ENCODE data around the gene MCM5.
"Not testable (repeated sequence)": the region's sequence is repeated elsewhere in the genome, so short reads cannot be mapped to it uniquely, and the experiment has no call there.

The MCM5 gene

DNA sequence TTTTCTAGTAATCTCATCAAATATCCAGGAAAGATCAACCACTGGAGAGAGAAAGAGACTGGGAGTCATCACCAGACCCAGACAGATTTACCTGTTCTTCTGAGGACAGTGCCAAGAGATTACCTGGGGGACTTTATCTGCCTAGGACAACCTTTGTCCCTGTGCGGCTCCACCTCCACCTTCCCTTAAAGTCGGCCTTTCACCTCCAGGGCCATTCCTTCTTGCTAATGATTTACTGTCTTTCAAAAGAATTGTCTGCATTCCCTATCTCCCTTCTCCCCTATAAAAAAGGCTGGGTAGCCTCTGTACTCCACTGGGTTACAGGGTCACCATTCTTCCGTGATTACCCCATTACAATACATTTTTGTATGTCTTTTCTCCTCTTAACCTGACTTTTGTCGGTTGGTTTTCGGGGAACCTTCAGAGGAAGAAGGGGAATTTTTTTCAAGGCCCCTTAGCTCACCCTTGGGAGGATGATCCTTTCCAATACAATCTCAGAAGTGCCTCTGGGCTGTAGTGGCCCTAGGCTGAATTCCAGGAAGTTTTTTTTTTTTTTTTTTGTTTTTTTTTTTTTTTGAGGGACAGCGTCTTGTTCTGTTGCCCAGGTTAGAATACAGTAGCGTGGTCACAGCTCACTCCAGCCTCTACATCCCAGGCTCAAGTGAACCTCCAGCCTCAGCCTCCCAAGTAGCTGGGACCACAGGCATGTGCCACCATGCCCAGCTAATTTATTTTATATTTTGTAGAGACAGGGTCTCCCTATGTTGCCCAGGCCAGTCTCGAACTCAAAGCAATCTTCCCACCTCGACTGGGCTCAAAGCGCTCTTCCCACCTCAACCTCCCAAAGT is 20.6 kb upstream of the MCM5 start:
- no peak for DNase-seq (ENCODE audit: low read depth)

DNA sequence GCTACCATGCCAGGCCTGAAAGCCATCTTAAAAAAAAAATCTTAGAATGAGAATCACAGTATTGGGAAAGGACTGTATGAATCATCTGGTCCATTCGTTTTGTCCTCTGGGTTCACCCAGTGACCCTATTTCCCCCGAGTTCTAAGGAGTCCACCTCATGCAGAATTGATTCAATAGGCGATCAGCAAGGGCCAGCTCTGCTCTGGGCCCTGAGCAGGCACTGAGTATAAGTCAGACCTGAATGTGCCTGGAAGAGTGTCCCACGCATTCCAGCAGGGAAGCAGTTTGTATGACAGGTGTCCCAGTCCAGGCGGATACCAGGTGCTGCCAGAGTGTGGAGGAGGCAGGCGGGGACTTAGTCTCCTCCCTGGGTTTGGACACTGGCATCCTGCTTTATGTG is 19.9 kb upstream of the MCM5 start:
- DNase-seq (ENCODE audit: low read depth) = no peak

DNA sequence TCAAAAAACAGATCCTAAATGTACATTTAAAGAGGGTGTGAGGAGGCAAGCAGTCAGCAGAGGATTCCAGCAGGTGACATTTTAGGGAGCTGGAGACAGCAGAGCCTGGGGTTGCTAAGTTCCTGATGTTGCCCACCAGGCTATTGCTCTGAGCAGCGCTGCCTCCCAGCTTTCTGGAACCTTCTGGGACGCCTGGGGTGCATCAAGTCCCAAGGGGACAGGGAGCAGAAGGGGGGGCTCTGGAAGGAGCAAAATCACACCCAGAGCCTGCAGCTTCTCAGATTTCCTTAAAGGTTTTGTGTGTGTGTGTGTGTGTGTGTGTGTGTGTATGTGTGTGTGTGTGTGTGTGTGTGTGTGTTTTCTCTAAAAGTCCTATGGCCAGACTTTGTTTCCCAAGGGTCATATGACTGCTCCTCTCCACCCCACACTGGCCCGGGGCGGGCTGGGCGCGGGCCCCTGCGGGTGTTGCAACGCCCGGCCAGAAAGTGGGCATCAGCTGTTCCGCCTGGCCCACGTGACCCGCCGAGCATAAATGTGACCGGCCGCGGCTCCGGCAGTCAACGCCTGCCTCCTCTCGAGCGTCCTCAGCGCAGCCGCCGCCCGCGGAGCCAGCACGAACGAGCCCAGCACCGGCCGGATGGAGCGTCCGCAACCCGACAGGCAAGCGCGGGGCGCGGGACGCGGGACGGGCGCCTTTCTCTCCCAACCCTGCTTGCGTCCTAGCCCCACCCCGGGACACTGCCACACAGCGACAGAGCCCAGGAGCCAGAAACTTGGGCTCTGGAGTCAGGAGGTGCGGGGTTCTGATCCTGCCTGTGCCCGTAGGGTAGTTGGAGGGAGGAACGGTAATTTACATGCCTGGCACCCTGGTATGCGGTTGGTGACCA is 19.2 kb upstream of the MCM5 start, which contains the start of gene HMOX1:
Gene HMOX1, plus strand, starts transcription at position 560 of the 887 bp plus-strand sequence. Its CDS starts 78 bp downstream, at position 638.
- peak; percentile 35 for DNase-seq (ENCODE audit: low read depth)

DNA sequence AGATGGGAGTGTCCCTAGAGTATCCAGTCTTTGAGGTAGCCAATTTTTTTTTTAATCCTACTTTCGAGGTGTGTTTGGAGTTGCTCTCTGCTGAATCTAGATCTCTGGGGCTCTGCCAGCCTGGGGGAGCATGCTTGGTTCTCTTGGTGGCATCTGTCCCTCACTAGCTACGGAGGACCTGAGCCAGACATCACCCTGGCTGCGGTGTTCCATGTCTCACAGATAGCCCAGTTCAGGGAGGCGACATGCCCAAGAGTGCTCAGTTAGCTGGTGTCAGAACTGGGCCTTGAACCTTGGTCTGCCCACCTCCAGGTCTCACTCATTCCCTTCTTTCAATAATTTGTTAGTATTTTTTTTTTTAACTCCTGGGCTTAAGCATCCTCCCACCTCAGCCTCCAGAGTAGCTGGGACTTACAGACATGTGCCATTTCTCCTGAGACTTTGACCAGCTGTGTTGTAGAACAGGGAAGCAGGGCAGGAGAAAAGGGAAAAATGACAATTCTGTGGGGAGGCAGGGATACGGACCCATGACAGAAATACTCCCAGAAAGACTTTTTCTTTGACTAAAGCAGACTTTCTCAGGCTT is 18.4 kb upstream of the MCM5 start:
- no peak for DNase-seq (ENCODE audit: low read depth)

DNA sequence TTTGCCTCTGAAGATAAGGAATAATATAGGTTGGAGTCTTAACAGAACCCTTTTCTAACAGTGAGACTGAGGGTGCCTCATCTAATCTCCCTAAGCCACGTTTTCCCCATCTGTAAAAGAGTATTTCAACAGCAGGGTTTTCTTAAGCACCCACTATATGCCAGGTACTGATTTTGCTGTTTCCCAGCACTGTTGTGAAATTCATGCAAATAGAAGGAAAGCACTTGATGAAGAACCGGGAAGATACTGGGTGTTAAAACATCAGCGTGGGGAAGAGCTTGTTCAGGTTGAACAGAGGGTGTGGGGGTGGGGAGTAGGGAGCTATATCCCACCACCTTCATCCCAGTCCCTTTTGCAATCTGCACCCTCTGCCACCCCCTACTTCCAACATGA is 16.3 kb upstream of the MCM5 start:
- no peak for DNase-seq (ENCODE audit: low read depth)

DNA sequence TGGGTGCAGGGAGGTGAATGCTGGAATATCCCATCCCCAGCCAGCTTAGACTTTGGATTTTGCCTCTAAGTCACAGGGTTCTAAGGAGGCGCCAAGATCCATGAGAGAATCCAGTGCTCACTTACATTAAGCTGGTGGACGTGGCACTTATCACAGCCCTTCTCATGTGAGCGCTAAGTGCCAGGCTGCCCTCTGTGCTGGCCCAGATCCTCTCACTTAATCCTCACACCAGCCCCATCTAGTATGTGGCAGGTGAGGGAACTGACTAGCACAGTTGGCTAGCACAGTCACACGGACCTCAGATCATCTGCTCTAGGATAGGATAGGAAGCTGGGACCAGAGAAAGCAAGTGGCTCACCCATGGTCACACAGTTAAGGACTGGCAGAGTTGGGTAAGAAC is 15.4 kb upstream of the MCM5 start:
- DNase-seq (ENCODE audit: low read depth) = no peak

DNA sequence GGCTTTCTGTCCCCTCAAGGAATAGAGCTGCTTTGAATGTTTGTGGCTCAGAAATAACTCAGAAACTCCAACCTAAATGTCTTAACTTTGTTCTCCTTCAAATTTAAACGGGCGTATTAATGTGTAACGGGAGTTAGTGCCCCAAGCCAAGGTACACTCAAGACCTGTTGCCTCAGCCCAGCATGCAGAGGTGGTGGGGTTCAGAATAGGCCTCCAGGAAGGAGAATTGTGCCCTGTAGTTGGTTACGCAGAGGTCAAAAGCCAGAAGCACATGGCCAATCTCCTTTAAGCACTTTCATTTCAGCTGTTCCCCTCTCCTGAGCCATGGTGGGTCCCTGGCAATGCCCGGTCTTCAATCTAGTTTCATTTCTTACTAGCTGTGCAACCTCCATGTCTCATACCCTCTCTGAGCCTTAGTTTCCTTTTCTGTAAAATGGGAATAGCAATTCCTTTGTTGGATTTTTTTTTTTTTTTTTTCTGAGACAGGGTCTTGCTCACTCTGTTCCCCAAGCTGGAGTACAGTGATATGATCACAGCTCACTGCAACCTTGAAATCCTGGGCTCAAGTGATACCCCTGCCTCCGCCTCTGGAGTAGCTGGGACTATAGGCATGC is 14.9 kb upstream of the MCM5 start:
- DNase-seq (ENCODE audit: low read depth) = no peak

DNA sequence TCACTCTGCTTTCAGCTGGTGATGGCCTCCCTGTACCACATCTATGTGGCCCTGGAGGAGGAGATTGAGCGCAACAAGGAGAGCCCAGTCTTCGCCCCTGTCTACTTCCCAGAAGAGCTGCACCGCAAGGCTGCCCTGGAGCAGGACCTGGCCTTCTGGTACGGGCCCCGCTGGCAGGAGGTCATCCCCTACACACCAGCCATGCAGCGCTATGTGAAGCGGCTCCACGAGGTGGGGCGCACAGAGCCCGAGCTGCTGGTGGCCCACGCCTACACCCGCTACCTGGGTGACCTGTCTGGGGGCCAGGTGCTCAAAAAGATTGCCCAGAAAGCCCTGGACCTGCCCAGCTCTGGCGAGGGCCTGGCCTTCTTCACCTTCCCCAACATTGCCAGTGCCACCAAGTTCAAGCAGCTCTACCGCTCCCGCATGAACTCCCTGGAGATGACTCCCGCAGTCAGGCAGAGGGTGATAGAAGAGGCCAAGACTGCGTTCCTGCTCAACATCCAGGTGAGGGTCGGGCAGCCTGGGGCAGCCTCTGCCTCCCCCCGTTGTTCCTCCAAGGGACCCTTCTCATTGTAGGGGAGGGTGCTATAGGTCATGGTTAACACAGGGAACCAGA is 13.2 kb upstream of the MCM5 start:
- no peak for DNase-seq (ENCODE audit: low read depth)

DNA sequence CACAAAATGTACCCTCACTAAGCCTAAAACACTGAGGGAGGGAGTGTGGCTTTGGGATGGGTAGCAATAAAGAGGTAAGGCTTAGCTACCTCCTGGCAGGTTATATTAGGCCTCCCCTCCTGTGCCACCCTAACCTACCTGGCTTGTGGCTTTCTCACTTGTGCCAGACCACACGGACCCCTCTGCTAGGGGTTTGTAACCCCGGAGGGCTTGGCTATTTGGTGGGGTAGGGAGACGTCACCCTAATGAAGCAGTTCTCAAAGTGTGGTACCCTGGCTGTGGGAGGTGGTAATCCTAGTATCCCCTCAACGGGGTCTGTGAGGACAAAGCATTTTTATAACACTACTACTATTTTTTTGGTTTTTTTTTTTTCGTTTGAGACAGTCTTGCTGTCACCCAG is 9.0 kb upstream of the MCM5 start:
- DNase-seq (ENCODE audit: low read depth) = no peak

DNA sequence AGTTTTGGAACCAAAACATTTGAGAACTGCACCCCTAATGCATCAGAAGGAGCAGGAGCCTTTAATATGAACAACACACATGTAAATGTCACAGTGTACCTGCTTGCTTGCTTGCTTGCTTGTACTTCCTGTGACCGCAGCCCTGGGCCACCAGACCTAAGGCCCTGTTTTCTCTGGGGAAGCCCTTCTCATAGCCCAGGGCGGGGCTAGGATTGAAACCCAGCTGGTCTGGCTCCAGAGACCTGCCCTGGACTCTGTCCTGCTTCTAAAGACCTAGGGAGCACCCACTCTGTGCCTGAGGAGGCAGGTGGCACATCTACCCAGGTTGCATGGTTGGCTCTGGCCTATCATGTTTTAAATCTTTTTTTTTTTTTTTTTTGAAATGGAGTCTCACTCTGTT is 7.6 kb upstream of the MCM5 start:
- DNase-seq (ENCODE audit: low read depth) = no peak

DNA sequence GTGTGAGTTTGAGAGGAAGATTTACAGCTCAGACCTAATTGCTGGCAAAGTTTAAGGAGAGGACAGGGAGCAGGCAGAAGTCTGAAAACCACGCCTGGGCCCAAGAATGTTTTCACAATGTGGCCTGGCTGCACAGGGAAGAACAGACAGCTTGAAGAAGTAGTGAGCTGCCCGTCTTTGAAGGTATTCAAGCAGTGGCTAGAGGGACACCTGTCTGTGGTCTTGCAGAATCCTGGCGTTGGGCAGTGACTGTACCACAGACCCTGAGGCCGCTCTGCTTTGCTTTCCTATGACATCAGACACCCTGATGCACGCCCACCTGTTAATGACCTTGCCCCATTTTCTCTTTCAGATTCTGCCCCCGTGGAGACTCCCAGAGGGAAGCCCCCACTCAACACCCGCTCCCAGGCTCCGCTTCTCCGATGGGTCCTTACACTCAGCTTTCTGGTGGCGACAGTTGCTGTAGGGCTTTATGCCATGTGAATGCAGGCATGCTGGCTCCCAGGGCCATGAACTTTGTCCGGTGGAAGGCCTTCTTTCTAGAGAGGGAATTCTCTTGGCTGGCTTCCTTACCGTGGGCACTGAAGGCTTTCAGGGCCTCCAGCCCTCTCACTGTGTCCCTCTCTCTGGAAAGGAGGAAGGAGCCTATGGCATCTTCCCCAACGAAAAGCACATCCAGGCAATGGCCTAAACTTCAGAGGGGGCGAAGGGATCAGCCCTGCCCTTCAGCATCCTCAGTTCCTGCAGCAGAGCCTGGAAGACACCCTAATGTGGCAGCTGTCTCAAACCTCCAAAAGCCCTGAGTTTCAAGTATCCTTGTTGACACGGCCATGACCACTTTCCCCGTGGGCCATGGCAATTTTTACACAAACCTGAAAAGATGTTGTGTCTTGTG is 6.6 kb upstream of the MCM5 start:
- DNase-seq (ENCODE audit: low read depth) = no peak

DNA sequence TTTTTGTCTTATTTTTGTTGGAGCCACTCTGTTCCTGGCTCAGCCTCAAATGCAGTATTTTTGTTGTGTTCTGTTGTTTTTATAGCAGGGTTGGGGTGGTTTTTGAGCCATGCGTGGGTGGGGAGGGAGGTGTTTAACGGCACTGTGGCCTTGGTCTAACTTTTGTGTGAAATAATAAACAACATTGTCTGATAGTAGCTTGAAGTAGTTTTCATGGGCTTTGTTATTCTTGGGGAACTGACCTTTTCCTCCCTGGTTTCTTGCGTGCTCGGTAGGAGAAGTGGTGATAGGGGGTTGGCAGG is 6.0 kb upstream of the MCM5 start:
- no peak for DNase-seq (ENCODE audit: low read depth)

DNA sequence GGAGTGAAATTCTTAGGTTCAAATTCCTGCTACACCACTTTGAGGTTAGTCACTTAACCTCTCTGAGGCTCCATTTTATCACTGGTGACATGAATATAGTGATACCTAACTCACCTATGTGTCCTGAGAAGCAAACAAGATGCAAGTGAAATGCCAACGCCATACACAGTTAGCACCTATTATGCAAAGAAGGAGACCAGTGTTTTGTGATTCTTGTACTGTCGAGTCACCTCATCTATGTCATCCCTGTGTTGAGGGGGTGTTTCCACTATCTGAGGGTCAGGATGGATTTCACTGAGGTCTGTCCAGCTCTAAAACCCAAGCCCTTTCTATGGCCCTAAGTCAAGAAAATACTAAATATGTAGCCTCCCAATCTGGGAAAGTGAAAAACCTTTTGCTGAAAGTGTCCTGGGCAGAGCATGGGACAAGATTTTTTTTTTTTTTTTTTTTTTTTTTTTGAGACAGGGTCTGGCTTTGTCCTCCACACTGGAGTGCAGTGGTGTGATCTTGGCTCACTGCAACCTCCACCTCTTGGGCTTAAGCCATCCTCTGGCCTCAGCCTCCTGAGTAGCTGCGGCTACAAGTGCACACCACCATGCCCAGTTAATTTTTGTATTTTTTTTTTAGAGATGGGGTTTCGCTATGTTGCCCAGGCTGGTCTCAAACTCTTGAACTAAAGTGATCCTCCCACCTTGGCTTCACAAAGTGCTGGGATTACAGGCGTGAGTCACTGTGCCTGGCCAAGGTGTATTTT is 5.0 kb upstream of the MCM5 start:
- no peak for DNase-seq (ENCODE audit: low read depth)

DNA sequence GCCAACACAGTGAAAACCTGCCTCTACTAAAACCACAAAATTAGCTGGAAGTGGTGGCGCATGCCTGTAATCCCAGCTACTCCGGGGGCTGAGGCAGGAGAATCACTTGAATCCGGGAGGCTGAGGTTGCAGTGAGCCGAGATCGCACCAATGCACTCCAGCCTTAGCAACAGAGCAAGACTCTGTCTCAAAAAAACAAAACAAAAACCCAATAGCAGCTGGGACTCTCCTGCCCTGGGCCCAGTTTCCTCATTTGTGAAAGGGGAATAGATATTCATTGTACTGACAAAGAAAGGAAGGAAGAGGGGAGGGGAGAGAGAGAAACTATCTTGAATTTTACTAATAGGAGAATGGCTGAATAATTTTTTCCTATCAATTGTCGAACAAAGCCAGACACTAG is 3.3 kb upstream of the MCM5 start:
- not testable (repeated sequence) for DNase-seq (ENCODE audit: low read depth)

DNA sequence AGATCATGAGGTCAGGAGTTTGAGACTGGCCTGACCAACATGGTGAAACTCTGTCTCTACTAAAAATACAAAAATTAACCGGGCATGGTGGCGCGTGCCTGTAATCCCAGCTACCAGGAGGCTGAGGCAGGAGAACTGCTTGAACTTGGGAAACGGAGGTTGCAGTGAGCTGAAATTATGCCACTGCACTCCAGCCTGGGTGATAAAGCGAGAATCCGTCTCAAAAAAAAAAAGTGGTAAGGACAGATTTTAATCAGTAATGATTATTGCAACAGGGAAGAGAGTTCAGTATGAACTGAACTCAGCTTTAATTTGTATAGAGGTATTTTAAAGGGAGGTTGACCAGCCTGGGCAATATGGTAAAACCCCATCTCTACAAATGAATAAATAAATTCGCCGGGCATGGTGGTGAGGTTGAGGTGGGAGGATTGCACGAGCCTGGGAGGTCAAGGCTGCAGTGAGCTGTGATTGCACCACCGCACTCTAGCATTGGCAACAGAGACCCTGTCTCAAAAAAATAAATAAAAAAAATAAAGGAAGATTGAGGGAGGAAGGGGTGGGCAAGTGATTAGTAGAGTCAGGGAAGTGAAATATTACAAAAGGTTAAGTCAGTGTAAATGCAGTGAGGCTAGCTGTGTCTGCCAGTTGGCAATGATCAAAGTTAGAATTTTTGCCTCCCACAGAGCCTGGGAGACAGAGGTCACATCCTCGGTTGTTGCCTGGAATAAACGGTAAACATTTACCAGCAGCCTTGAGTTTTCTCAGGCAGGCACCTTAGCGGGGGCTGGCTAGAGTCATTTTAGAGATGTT is 2.6 kb upstream of the MCM5 start:
- no peak for DNase-seq (ENCODE audit: low read depth)

DNA sequence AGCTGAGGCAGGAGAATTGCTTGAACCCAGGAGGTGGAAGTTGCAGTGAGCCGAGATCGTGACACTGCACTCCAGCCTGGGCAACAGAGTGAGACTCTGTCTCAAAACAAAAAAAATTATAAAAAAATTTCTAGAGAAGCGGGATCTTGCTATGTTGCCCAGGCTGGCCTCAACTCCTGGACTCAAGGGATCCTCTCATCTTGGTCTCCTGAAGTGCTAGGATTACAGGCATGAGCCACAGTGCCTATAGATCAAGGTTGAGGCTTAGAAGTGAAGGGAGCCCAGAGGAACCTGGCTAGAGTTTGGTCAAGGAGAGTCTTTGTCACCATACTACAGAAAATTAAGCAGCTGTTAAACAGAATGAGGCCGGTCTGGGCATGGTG is 1.4 kb upstream of the MCM5 start:
- DNase-seq (ENCODE audit: low read depth) = no peak

DNA sequence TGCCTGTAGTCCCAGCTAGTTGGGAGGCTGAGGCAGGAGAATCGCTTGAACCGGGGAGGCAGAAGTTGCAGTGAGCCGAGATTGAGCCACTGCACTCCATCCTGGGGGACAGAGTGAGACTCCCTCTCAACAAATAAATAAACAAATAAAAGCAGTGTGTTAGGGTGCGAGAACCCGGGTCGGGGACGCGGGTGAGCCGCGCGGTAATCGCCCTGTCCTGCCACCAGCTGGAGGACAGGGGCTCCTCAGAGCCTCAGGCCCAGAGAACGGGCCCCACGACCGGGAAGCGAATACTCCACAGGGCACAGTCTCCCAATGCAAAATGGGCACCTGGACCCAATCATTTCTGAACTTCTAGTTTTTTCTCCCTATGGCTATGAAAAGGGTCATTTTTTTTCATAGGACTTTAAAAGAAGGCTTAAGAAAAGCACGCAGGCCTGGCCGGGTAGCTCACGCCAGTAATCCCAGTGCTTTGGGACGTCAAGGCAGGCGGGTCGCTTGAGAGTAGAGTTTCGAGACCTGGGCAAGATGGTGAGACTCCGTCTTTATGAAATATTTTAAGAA is 744 bp upstream of the MCM5 start:
- no peak for DNase-seq (ENCODE audit: low read depth)

DNA sequence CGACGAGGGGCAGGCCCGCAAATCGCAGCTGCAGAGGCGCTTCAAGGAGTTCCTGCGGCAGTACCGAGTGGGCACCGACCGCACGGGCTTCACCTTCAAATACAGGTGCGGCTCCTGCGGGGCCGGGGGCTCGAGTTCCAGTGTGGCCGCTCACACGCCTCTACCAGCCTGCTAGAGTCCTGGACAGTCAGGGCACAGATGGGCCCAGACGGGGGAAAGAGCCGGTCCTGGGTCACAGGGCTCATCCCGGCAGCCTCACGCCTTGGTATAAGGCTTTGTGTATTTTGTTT is 506 bp downstream of the MCM5 start:
- no peak for DNase-seq (ENCODE audit: low read depth)

DNA sequence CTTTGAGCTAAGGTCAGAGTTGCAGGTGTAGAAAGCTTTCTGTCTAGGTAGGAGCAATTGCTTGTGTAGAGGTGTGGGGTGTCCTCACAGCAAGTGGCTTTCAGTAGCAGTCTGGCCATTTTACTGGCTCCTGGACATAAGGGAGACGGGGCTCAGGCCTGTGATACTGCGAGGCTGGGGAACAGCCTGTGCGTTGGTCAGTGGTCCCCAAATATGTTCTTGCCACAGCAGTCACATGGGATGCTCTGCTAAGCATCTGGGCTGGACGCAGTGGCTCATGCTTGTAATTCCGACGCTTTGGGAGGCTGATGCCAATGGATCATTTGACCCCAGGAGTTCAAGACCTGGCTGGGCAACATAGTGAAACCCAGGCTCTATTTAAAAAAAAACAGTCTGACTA is 1.9 kb downstream of the MCM5 start:
- DNase-seq (ENCODE audit: low read depth) = no peak
